Activated CD8-positive, alpha-beta memory T cell treated with anti-CD3 and anti-CD28 coated beads for 48 hours (primary cell): ENCODE measurements around the gene BGN.

Experiments
- DNase-seq, 3 experiments: peaks; one replicate each; pipeline ENCODE4 v3.0.0-alpha.2; 2020; ENCODE audit warnings: low read depth in 2 of 3, low spot score in 2 of 3

BGN gene

GRCh38 chrX:153502796-153503195, 8.0 kb downstream of the BGN start:
- no peak for DNase-seq

GRCh38 chrX:153504445-153505016, 9.8 kb downstream of the BGN start:
- no peak for DNase-seq

GRCh38 chrX:153505361-153505760, 10.6 kb downstream of the BGN start:
- no peak for DNase-seq

DNA sequence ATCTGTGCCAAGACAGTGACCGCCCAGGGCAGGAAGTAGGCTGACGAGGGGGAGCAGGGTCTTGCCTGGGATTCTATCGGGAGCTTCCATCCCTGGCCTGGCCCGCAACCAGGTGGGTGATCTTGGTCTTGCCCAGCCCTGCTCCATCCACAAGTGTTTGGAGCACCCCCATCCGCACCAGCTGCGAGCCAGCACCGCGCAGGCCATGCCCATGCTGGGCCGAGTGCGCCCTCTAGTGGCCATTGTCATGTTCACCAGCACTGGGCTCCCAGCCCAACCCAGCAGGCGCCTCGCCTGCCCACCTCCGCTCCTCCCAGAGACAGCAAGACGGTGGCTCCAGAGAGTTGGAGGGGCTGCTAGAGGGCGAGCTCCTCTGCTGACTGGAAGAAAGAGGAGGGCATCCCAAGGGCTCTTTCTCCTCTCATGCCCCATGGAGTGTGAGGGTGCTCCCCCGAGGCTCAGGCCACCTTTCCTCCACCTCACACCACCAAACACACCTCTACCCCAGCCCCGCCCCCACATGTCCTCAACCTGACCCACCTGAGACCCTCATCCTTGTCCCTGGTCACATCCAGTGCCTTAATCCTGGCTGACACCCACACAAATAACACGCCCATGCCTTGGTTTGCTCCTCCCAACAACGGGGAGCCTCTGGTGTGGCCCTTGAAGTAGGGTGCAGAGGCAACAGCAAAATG, 12.9 kb downstream of the BGN start:
- peak; percentile 65 to 87 (median 68) for DNase-seq

GRCh38 chrX:153509592-153509991, 14.8 kb downstream of the BGN start:
- DNase-seq: no peak

GRCh38 chrX:153510383-153510782, 15.6 kb downstream of the BGN start:
- DNase-seq: no peak

GRCh38 chrX:153511784-153512500, 17.2 kb downstream of the BGN start:
- no peak for DNase-seq

DNA sequence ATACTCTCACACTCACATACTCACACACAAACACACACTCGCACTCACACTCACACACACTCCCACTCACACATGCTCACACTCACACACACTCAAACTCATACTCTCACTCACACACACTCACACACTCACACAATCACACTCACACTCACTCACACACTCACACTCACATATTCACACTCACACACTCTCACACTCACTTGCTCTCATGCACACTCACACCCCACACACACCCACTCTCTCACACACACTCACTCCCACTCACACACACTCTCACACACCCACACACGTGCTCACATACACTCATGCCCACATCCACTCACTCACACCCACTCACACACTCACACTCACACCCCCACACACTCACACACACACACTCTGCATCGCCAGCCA, 17.7 kb downstream of the BGN start:
- no peak for DNase-seq

GRCh38 chrX:153513265-153513664, 18.5 kb downstream of the BGN start:
- no peak for DNase-seq

GRCh38 chrX:153514259-153514658, 19.5 kb downstream of the BGN start:
- DNase-seq: no peak

DNA sequence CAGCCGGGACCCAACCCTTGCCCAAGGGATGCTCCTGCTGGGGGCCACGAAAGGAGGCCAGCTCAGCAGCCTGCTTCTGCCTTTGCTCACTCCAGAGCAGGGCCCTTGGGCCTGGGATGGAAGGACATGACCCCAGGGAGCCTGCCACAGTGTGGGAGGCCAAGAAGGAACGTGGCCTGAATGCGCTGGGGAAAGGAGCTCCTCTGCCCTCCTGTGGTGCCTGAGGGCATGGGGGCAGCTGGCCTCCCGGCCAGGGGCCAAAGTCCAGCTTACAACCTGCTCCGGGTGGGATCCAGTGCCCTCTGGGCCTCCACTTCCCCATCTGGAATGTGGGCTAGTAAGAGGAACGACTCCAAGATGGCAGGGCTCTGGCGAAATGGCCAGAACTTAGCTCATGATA, 20.7 kb downstream of the BGN start:
- DNase-seq: no peak

- no peak for DNase-seq
These were observed 21.3 kb downstream of the BGN start for GRCh38 chrX:153516073-153516472.

GRCh38 chrX:153517423-153517822, 22.6 kb downstream of the BGN start, which contains the start of gene ATP2B3:
ATP2B3 (plus strand) TSS chrX:153517642; CDS start chrX:153536248, 18,606 bp downstream.
- DNase-seq: no peak

DNA sequence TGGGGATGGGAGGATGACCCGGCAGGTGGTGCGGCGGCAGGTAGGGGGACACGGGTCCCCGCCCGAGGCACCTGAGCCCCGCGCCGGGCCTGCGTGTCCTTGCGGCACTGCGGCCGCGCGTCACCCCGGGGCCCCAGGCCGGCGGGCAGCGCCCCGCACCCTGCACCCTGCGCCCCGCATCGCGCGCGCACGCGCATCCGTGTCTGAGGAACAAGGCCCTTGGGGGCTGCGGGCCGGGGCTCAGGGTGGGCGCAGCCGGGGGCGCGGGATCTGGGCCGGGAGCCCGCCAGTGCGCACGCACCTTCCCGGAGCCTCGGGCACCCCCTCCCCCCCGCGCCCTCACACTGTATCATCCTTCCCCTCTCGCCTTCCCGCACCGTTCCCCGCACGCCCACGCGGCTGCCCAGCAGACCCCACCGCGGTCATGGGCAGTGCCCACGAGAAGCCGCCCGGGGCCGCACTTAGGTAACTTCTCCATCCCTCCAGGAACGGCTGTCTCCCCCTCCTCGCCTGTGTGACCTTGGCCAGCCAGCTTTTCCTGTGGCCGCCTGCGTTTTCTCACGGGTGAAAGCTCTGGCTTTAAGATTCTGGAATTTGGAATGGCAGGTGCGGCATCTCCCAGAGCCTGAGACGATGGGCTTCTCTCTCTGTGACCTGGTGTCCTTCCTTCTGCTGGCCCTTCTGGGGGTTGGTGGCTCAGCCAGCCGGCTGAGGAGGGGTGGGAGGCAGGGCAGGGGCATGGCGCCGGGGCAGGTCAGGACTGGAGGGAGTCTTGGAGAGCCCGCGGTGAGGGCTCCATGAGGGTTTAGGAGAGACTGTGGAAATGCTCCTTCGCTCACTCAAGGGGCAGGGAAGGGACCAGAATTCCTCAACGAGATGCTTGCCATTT, 23.4 kb downstream of the BGN start:
- no peak for DNase-seq

GRCh38 chrX:153519569-153520286, 24.9 kb downstream of the BGN start:
- DNase-seq: no peak

GRCh38 chrX:153520287-153520917, 25.6 kb downstream of the BGN start:
- DNase-seq: no peak

DNA sequence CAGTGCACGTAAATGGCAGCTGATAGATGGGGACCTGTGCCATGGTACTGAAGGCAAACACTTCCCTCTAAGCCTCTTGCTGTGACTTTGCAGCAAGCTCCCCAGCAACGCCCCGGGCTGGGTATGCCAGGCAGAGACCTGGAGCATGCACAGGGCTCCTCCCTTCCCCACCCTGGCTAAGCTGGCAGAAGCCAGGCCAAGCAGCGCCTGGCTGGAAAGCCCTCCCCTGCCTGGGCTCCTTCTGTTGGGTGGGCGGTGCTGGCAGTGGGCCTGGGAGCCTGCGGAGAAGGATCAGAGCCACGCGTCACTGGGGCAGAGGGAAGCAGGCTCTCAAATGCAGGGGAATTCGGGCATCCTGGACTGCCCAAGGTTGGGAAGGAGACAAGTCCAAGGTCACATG, 26.3 kb downstream of the BGN start:
- DNase-seq: no peak

- no peak for DNase-seq
These were observed 27.5 kb downstream of the BGN start for GRCh38 chrX:153522259-153522658.

GRCh38 chrX:153523269-153523668, 28.5 kb downstream of the BGN start:
- no peak for DNase-seq

GRCh38 chrX:153524234-153524633, 29.5 kb downstream of the BGN start:
- DNase-seq: no peak
